WTC11 (cell line): ENCODE results near the gene RASL10A. TPM values are rescaled to one million over a fixed set of nuclear protein-coding genes. Genes with fewer than 3 reads are reported as not detected.

Source experiments
- ATAC-seq: fragments of 200-7000 bp; cut with Tn5 transposase; 2 replicates; pipeline ENCODE4 v1.10.0; 2021; ENCODE audit warnings: mild to moderate bottlenecking, moderate library complexity
- CTCF ChIA-PET: fragments of 300-600 bp; sonication (Branson Sonifier 250); formaldehyde crosslinking; loops from one replicate; lab custom pipeline; 2021; ENCODE audit warnings: antibody characterized with exemption; lab: Charles Lee
- POLR2A ChIA-PET: fragments of 350-600 bp; sonication (Branson Sonifier 250); formaldehyde crosslinking; loops from one replicate; lab custom pipeline; 2021; ENCODE audit warnings: antibody characterized with exemption; lab: Charles Lee
- DNase-seq: peaks from one replicate; pipeline ENCODE4 v3.0.0; 2021; ENCODE audit warnings: low spot score
- H3K27ac Mint-ChIP-seq: 2 replicates; pipeline ENCODE4 v1.8.0; 2021; ENCODE audit warnings: mixed read lengths
- H3K27me3 Mint-ChIP-seq: 2 replicates; pipeline ENCODE4 v1.8.0; 2021; ENCODE audit warnings: low read depth, mild to moderate bottlenecking, moderate library complexity, mixed read lengths
- H3K36me3 Mint-ChIP-seq: 2 replicates; pipeline ENCODE4 v1.8.0; 2021; ENCODE audit warnings: mixed read lengths
- H3K4me1 Mint-ChIP-seq: 2 replicates; pipeline ENCODE4 v1.8.0; 2022; ENCODE audit warnings: mixed read lengths
- H3K4me3 Mint-ChIP-seq: 2 replicates; pipeline ENCODE4 v1.8.0; 2021; ENCODE audit warnings: mild to moderate bottlenecking, moderate library complexity, mixed read lengths
- H3K9me3 Mint-ChIP-seq: 2 replicates; pipeline ENCODE4 v1.8.0; 2021; ENCODE audit warnings: mixed read lengths
- ATF1 ChIP-seq: sonication (generic); formaldehyde crosslinking; IDR thresholded peaks from 2 replicates; pipeline ENCODE4 v1.8.1; 2023; ENCODE audit warnings: mild to moderate bottlenecking, moderate library complexity, missing genetic modification reagents
- ATF2 ChIP-seq: sonication (generic); formaldehyde crosslinking; IDR thresholded peaks from 2 replicates; pipeline ENCODE4 v1.8.1; 2022; ENCODE audit warnings: low read depth, missing genetic modification reagents, borderline replicate concordance
- ATF3 ChIP-seq: sonication (generic); formaldehyde crosslinking; conservative IDR thresholded peaks from 2 replicates; pipeline ENCODE4 v1.8.1; 2022; ENCODE audit warnings: mild to moderate bottlenecking, missing genetic modification reagents
- CREB1 ChIP-seq: sonication (generic); formaldehyde crosslinking; IDR thresholded peaks from 2 replicates; pipeline ENCODE4 v1.8.0; 2023; ENCODE audit warnings: mild to moderate bottlenecking, missing genetic modification reagents
- HMGA2 ChIP-seq: fragments of 250-450 bp; sonication (Bioruptor Pico); IDR thresholded peaks from 2 replicates; pipeline ENCODE4 v1.4.0; 2021; ENCODE audit warnings: mild to moderate bottlenecking, moderate library complexity
- IRF1 ChIP-seq: sonication (generic); formaldehyde crosslinking; IDR thresholded peaks from 2 replicates; pipeline ENCODE4 v1.8.0; 2023; ENCODE audit warnings: missing genetic modification reagents
- JUN ChIP-seq: sonication (generic); formaldehyde crosslinking; IDR thresholded peaks from 2 replicates; pipeline ENCODE4 v1.8.0; 2023; ENCODE audit warnings: mild to moderate bottlenecking, missing genetic modification reagents
- KAT7 ChIP-seq: sonication (generic); formaldehyde crosslinking; IDR thresholded peaks from 2 replicates; pipeline ENCODE4 v1.8.1; 2023; ENCODE audit warnings: missing genetic modification reagents, mild to moderate bottlenecking, borderline replicate concordance
- MLX ChIP-seq: sonication (generic); formaldehyde crosslinking; IDR thresholded peaks from 2 replicates; pipeline ENCODE4 v1.8.1; 2023; ENCODE audit warnings: mild to moderate bottlenecking, missing genetic modification reagents, moderate library complexity
- NR3C1 ChIP-seq: sonication (generic); formaldehyde crosslinking; conservative IDR thresholded peaks from 2 replicates; pipeline ENCODE4 v1.8.1; 2023; ENCODE audit warnings: low read depth, mild to moderate bottlenecking, missing genetic modification reagents
- OVOL2 ChIP-seq: fragments of 250-450 bp; sonication (Bioruptor Pico); IDR thresholded peaks from 2 replicates; pipeline ENCODE4 v1.9.0; 2021; ENCODE audit warnings: mild to moderate bottlenecking, borderline replicate concordance
- TCF7 ChIP-seq: sonication (generic); formaldehyde crosslinking; IDR thresholded peaks from 2 replicates; pipeline ENCODE4 v1.8.0; 2022; ENCODE audit warnings: mild to moderate bottlenecking, low read depth, missing genetic modification reagents, moderate library complexity
- ZNF396 ChIP-seq: fragments of 250-450 bp; sonication (Bioruptor Pico); IDR thresholded peaks from 2 replicates; pipeline ENCODE4 v1.8.0; 2021; ENCODE audit warnings: mild to moderate bottlenecking, moderate library complexity, borderline replicate concordance
- ZNF416 ChIP-seq: fragments of 250-450 bp; sonication (Bioruptor Pico); IDR thresholded peaks from 2 replicates; pipeline ENCODE4 v1.9.0; 2021; ENCODE audit warnings: mild to moderate bottlenecking, inconsistent platforms
- ZNF532 ChIP-seq: fragments of 250-450 bp; sonication (Bioruptor Pico); IDR thresholded peaks from 2 replicates; pipeline ENCODE4 v1.9.0; 2021; ENCODE audit warnings: mild to moderate bottlenecking, borderline replicate concordance
- total RNA-seq: library from RNA; stranded (reverse); gene quantifications from 3 replicates; pipeline ENCODE4 v1.2.3, GENCODE V29; 2021

The RASL10A gene
- total RNA-seq, 1 experiment from 2014 or later, result 1.6 TPM

- peaks cover 25% of the 10 kb centered on the region for H3K4me1 Mint-ChIP-seq
- no peak overlapping the region for H3K27ac Mint-ChIP-seq
- no peaks in the 10 kb centered on the region for H3K9me3 Mint-ChIP-seq
- peaks cover 22% of the 10 kb centered on the region for H3K27me3 Mint-ChIP-seq
- POLR2A ChIA-PET, result no interaction called here
- no peak for ATAC-seq
- 0 out of 2 replicates have a peak overlapping the region, but pooled peaks have one; percentile 16 for H3K4me3 Mint-ChIP-seq
- peaks cover 2% of the 10 kb centered on the region; the same call in 1 of the 2 replicates for H3K36me3 Mint-ChIP-seq
- CTCF ChIA-PET, result interaction anchor here (1.1 kb wide), 1 partner anchor 106 kb away, joined by 3 read pairs; no protein-coding TSS in a partner anchor
- TF ChIP-seq IRF1 (CRISPR knock-in tag) (no peak), ZNF396 (CRISPR knock-in tag) (no peak), MLX (no peak), ATF1 (no peak), CREB1 (CRISPR knock-in tag) (no peak), ATF3 (CRISPR knock-in tag) (no peak)
- TF ChIP-seq, all 79 proteins: peak for 0
- DNase-seq, result no peak
Measured at GRCh38 chr22:29308791-29309262, 6.7 kb downstream of the RASL10A start.

- Mint-ChIP-seq H3K27me3 (peaks cover 16% of the 10 kb centered on the region), H3K27ac (no peak overlapping the region), H3K9me3 (no peaks in the 10 kb centered on the region), H3K4me3 (peak overlapping the region; percentile 84; the same call in 1 of the 2 replicates), H3K4me1 (peaks cover 23% of the 10 kb centered on the region), H3K36me3 (no peaks in the 10 kb centered on the region)
- TF ChIP-seq JUN (CRISPR knock-in tag) (no peak), KAT7 (CRISPR knock-in tag) (no peak), ZNF532 (CRISPR knock-in tag) (no peak), NR3C1 (CRISPR knock-in tag) (no peak), CREB1 (CRISPR knock-in tag) (no peak), ATF1 (no peak), ATF2 (CRISPR knock-in tag) (0 out of 2 replicates have a peak, but pooled peaks have one; percentile 29), OVOL2 (CRISPR knock-in tag) (no peak), TCF7 (0 out of 2 replicates have a peak, but pooled peaks have one; percentile 22), HMGA2 (CRISPR knock-in tag) (no peak), ZNF416 (CRISPR knock-in tag) (no peak)
- CTCF ChIA-PET, result interaction anchor here (1.1 kb wide), 1 partner anchor 106 kb away, joined by 3 read pairs; no protein-coding TSS in a partner anchor
- no peak for DNase-seq
- no peak for ATAC-seq
- POLR2A ChIA-PET, result no interaction called here
Measured at GRCh38 chr22:29308148-29308790, 7.2 kb downstream of the RASL10A start.
